Measurements from ENCODE around the gene ZNF662.

DNA sequence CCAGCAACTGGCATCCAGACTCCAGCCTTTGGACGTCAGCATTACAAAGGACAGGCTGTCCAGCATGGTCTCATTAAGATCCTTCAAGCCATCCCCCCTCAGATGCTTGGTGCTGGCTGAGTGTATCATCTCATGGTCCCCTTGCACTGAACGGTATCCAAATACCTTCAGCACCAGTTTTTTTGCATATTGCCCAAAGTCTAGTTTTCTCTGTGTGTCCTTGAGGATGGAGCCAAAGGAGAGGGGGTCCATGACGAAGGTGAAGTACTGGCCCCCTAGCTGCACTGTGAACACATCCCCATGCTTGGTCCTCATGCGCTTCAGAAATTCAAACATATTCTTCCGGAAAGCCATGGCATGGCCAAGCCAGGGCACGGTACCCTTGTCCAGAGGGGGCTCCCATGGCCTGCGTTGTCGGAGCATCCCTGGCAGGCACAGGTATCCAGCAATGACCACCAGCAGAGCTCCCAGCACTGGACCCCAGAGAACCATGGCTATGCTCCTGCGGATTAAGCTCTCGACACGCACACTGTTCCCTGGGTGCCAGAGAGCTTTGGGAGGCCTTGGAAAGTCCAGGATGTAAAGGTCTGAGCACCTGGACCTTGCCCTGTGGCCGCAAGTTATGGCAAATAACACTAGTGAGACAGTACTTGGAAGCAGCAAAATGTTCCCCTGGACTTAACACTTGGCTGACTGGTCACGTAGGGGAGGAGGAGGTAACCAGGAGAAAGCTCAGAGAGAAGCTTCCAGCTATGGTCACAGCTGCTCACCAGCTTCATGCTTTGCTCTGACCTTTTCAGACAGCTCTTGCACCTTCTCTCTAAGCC, 30.4 kb upstream of the ZNF662 start, which contains the start of gene CYP8B1:
- TF ChIP-seq, protein P1, sequence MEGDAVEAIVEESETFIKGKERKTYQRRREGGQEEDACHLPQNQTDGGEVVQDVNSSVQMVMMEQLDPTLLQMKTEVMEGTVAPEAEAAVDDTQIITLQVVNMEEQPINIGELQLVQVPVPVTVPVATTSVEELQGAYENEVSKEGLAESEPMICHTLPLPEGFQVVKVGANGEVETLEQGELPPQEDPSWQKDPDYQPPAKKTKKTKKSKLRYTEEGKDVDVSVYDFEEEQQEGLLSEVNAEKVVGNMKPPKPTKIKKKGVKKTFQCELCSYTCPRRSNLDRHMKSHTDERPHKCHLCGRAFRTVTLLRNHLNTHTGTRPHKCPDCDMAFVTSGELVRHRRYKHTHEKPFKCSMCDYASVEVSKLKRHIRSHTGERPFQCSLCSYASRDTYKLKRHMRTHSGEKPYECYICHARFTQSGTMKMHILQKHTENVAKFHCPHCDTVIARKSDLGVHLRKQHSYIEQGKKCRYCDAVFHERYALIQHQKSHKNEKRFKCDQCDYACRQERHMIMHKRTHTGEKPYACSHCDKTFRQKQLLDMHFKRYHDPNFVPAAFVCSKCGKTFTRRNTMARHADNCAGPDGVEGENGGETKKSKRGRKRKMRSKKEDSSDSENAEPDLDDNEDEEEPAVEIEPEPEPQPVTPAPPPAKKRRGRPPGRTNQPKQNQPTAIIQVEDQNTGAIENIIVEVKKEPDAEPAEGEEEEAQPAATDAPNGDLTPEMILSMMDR (IDR thresholded peaks at IDR 0.05) = no peak
- no peak for TF ChIP-seq SMAD4 (CRISPR knock-in tag; IDR thresholded peaks at IDR 0.05)
- TF ChIP-seq, protein P2, sequence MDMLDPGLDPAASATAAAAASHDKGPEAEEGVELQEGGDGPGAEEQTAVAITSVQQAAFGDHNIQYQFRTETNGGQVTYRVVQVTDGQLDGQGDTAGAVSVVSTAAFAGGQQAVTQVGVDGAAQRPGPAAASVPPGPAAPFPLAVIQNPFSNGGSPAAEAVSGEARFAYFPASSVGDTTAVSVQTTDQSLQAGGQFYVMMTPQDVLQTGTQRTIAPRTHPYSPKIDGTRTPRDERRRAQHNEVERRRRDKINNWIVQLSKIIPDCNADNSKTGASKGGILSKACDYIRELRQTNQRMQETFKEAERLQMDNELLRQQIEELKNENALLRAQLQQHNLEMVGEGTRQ (CRISPR knock-in tag; IDR thresholded peaks at IDR 0.05) = no peak
- TF ChIP-seq, protein P3, sequence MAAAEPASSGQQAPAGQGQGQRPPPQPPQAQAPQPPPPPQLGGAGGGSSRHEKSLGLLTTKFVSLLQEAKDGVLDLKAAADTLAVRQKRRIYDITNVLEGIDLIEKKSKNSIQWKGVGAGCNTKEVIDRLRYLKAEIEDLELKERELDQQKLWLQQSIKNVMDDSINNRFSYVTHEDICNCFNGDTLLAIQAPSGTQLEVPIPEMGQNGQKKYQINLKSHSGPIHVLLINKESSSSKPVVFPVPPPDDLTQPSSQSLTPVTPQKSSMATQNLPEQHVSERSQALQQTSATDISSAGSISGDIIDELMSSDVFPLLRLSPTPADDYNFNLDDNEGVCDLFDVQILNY (CRISPR knock-in tag; IDR thresholded peaks at IDR 0.05) = no peak
- no peak for TF ChIP-seq CREM (CRISPR knock-in tag; IDR thresholded peaks at IDR 0.05)
- no peak for TF ChIP-seq NR1H2 (CRISPR knock-in tag; IDR thresholded peaks at IDR 0.05)
